GM21367 (cell line): ENCODE measurements around the gene TBC1D22A.

ENCODE experiments used
- ATAC-seq: cut with Tn5 transposase; IDR thresholded peaks from one replicate; pipeline ENCODE4 v1.9.1; 2021; ENCODE audit not compliant: unreplicated experiment

TBC1D22A gene

DNA sequence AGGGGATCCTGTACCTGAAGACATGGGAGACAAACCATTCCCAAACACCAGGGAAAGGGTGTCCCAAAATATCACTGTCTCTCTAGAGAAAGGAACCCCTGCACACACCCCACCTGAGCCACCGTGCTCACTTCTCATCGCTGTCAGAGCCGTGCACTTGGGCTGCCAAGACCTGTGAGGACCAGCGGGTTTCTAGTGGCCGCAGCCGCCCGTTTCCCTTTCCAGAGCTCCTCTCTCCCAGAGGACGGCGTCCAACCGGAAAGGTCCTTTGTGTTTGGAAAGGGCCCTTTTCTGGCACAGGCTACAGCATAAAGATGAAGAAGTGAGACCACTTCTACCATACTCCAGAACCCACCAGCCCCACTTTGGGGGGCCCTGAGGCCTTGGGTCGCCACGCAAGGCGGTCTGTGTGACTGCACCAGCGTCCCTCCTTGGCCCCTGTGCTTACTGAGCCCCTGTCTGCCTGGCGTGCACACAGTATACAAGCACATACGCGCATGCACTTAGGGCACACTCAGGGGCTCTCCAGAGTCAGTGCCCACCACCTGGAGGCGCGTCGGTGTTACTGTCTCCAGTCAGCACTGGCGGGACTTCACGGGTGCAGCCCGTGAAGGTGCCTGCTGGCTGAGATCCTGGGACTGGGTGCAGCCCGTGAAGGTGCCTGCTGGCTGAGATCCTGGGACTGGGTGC, 381.8 kb downstream of the TBC1D22A start:
- ATAC-seq = no peak

- ATAC-seq = no peak
Measured at GRCh38 chr22:47144791-47145425, 382.5 kb downstream of the TBC1D22A start.

DNA sequence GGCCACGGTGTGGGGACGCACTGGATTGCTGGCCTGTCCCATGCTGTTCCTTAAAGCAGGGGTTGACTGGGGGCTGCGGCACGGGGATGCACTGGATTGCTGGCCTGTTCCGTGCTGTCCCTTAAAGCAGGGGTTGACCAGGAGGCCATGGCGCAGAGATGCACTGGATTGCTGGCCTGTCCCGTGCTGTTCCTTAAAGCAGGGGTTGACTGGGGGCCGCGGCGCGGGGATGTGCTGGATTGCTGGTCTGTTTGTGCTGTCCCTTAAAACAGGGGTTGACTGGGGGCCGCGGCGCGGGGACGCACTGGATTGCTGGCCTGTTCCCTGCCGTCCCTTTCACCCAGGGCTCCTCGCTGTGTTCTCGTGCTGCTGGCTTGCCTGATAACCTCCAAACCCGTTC, 383.4 kb downstream of the TBC1D22A start:
- ATAC-seq = no peak

DNA sequence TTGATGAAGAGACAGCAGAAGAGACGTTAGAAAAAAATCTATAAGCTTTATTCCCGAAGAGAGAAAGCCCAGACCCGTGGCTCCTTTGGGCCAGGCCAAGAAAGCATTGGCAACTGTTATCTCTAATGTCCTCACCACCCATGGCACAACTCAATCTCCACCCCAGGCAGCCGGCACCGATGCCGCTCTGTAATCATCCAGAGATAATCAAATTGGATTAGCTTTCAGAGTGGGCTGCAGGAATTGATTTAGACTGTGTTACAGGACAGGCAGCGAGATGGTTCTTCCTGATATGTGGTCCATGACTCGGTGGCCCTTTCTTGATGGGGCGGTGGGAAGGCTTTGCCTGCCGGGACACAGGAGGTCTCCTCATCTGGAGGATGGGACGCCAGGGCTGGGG, 383.9 kb downstream of the TBC1D22A start:
- no peak for ATAC-seq

DNA sequence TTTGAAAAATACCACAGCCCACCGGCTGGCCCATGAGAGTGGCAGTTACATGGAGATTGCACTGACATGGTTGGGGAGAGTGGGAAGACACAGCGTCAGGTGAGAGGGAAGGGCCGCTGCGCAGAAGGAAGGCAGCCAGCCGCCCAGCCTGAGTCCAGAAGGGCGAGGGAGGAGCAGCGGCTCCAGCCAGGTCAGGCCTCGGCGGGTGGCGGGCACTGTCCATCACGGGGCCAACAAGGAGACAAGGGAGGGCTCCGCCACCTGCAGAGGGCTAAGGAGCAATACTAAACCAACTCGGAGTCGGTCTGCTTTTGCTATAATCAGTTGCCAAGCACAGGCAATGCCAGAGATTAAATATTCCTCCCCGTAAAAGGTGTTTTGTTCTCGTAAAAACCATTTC, 384.5 kb downstream of the TBC1D22A start:
- no peak for ATAC-seq

DNA sequence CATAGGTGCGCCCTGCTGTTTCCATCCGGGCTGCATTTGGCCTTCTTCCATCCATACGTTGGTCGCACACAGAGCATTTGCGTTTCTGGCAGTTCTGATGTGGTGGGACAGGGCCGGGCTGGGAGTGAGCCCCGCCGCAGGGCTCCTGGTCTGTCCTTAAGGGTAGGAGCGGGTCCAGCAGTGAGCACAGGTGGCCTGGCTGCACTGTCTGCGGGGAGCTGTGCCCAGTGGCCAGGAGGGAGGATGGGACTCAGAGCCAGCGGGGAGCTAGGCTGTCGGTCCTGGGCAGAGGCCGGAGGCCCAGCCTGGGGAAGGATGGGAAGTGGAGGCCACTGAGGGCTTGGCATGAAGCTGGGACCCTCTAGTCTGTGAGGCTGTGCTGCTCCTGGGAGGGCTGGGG, 385.1 kb downstream of the TBC1D22A start:
- no peak for ATAC-seq

DNA sequence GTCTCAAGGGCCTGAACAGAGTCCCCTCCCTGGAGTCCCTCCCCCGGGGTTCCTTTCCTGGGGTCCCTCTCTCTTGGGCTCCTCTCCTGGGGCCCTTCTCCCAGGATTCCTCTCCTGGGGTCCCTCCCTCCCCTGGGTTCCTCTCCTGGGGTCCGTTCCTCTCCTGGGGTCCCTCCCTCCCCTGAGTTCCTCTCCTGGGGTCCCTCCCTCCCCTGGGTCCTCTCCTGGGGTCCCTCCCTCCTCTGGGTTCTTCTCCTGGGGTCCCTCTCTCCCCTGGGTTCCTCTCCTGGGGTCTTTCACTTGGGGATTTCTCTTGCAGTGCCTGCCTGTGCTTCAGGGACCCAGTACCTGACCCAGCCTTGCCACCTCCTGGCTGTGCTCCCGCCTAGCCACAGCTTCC, 386.1 kb downstream of the TBC1D22A start:
- ATAC-seq = no peak

- no peak for ATAC-seq
Measured at GRCh38 chr22:47148956-47149728, 386.7 kb downstream of the TBC1D22A start.

DNA sequence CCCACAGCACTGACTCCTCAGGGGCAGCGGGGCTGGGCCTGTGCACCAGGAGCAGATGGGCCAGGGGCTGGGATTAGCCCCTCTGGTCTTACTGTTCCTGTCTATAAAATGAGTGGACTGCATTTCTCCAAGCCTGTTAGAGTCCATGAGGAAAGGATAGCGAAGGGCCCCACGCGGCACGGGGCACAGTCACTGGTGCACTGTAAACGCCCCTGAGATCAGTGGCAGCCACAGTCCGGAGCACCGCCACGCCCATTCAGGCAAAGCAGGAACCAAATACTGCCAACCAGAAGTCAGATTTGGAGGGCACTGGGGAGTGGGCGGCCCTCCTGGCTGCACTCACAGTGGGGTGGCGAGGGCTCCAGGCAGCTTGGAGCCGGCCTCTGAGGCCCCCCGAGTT, 387.5 kb downstream of the TBC1D22A start:
- no peak for ATAC-seq

GRCh38 chr22:47150426-47150825, 388.0 kb downstream of the TBC1D22A start:
- ATAC-seq = no peak

DNA sequence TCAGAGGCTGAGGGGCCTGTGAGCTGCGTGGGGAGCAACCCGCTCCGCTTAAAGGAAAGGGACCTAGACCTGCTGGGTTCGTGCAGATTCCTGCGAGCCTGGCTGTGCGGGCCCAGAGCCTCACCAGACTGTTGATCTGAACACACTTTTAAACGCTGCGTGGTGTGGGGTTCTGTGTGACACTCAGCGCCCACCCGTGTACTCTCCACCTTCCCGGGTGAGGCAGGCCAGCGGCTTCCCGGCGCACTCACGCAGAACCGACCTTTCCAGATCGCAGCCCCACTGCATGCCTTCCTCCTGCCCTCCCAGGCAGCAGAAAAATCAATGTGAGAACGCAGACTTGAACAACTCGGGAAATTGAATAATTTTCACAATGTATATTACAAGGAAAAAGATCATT, 388.6 kb downstream of the TBC1D22A start:
- no peak for ATAC-seq

- no peak for ATAC-seq
Measured at GRCh38 chr22:47151490-47151889, 389.0 kb downstream of the TBC1D22A start.

DNA sequence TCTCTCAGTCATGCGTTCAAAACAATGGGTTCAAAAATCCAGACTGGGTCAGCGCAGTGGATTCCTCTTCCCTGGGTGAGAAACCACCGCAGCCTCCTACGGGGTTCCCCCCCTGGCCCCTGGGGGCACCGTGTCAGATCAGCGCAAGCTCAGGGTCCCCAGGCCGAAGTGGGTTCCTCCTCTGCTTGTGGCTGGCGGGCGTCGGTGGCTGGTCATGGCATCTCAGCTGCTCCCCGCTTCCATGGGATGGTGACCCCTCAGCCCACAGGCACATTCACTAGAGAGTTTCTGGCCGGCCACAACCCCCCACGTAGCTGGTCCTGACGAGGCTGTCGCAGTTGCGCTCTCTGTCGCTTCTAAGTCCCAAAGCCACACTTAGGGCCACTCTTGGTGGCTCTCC, 389.8 kb downstream of the TBC1D22A start:
- no peak for ATAC-seq

GRCh38 chr22:47152938-47153337, 390.5 kb downstream of the TBC1D22A start:
- no peak for ATAC-seq

DNA sequence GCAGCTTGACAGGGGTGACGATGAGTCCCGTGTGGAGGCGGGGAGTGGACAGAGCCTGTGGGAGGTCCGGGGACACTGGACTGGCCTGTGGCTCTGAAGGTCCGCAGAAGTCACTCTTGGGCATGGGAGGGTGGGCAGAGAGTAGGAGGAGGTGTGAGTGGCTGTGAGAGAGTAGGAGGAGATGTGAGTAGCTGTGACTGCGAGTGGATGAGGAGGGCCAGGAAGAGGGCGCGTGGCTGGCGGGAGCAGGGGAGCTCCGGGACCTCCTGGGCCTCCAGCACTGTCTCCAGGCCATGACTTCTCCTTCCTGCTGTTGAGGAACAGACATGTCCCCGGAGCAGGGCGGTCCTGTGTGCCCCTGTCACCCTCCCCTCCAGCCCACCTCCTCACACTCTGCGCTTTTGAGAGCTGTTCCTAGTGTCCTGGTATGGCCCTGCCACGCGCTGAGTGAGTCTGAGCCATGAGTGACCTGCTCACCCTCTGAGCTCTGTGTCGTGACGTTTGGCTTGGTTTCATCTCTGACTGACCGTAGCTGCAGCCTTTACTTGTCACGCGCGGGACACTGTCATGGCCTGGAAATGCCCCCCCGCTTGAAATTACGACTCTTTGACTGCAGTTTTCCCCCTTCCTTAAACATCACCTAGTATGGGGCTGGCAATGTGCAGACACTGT, 391.5 kb downstream of the TBC1D22A start:
- ATAC-seq = no peak

DNA sequence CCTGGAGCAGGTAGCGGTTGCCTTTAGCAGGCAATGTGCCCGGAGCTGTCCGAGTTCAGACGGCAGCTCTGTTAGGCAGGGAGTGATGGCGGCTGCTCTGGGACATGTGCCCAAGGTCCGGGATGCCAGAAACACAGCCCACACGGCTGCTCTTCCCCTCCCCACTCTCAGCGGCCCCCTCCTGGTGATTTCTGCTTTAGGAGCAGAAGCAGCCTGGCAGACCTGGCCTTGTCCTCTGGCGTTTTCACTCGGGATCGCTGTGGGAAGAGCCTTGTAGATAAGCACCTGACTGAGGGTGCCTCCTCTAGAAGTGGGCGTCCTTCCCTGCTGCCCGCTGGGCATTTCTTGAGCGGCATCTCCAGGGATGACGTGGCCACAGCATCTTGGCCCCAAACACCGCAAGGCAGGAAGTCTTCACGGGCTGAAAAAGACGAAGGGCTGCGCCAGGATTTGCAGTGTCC, 392.2 kb downstream of the TBC1D22A start:
- no peak for ATAC-seq

- ATAC-seq = no peak
Measured at GRCh38 chr22:47155131-47155885, 392.9 kb downstream of the TBC1D22A start.

GRCh38 chr22:47155912-47156311, 393.5 kb downstream of the TBC1D22A start:
- no peak for ATAC-seq

GRCh38 chr22:47156352-47157092, 394.1 kb downstream of the TBC1D22A start:
- ATAC-seq = no peak

DNA sequence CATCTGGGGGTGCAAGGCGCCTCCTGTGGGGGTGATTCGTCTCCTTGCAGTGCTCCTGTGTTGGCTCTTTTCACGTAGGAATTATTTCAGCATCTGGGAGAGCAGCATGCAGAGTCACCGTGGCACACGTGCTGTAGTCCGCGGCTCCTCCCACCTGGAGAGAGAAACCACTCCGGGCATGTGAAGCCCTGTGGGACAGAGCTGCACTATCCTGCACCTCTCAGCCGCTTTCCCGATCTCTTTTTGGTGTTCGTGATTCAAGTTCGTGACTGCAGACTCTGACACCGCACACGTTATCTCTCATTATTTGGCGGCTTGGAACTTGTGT, 394.6 kb downstream of the TBC1D22A start:
- no peak for ATAC-seq
